Left colon (tissue), 2 donors: ENCODE results near the gene AMT. TPM values are rescaled to one million over a fixed set of nuclear protein-coding genes. Genes with fewer than 3 reads are reported as not detected.
"Not testable (repeated sequence)": the region's sequence is repeated elsewhere in the genome, so short reads cannot be mapped to it uniquely, and the experiment has no call there.

Experiments used
- ATAC-seq: fragments of 200-7000 bp; cut with Tn5 transposase; one replicate; pipeline ENCODE4 v1.9.1; 2020; ENCODE audit warnings: mild to moderate bottlenecking, moderate library complexity
- DNase-seq, 2 donors: peaks; one replicate each; pipeline ENCODE4 v3.0.0-alpha.2; 2020
- intact Hi-C, 2 donors: fragments of 100-400 bp; cut with DNase I in 1 of 2; cut with micrococcal nuclease in 1 of 2; formaldehyde crosslinking; loops; one replicate each; pipeline versions ENCODE4 v1.11.2 to v1.14.0; 2022; cut with DNase I, micrococcal nuclease
- total RNA-seq, 2 donors: library from RNA; stranded (reverse); fragmentation: NEBNext Ultra II Directional; extraction: Animal tissue kit (Norgen Biotek cat#: 25700); gene quantifications; one replicate each; pipeline ENCODE4 v1.2.1, GENCODE V29; 2021
- donor health status: DM: no; HTN: no; CAD: no.
- donor health status: DM: yes; HTN: yes; CAD: no.

The AMT gene
- total RNA-seq, 2 donors from 2014 or later, result 21.5 to 24.7 TPM

GRCh38 chr3:49434731-49435130 lies 12.5 kb upstream of the AMT start:
- intact Hi-C loops, result no loop called here
- no peak for DNase-seq
- ATAC-seq, result no peak

GRCh38 chr3:49428752-49429080 lies 6.4 kb upstream of the AMT start:
- intact Hi-C loops, result no loop called here
- DNase-seq, result no peak
- no peak for ATAC-seq

- DNase-seq (no peak), ATAC-seq (no peak)
- intact Hi-C loops, result no loop called here
Observed at GRCh38 chr3:49427586-49427985, 5.3 kb upstream of the AMT start.

GRCh38 chr3:49424816-49425215 lies 2.5 kb upstream of the AMT start:
- DNase-seq (no peak), ATAC-seq (no peak)
- intact Hi-C loops, result no loop called here

GRCh38 chr3:49421890-49422378 lies 339 bp downstream of the AMT start:
- ATAC-seq, result peak; percentile 63
- intact Hi-C loops, result no loop called here
- DNase-seq, result no peak

GRCh38 chr3:49417516-49418120 lies 4.7 kb downstream of the AMT start:
- DNase-seq (no peak), ATAC-seq (no peak)
- intact Hi-C loops, result no loop called here

- ATAC-seq (no peak), DNase-seq (no peak)
- intact Hi-C loops, result no loop called here
Observed at GRCh38 chr3:49416867-49417266, 5.4 kb downstream of the AMT start.

GRCh38 chr3:49415931-49416601 lies 6.2 kb downstream of the AMT start:
- no peak for ATAC-seq
- intact Hi-C loops, result no loop called here
- DNase-seq, result peak in 1 of 2 donors; percentile 18

- DNase-seq, result no peak
- intact Hi-C loops, result no loop called here
Observed at GRCh38 chr3:49414753-49415152, 7.5 kb downstream of the AMT start.

GRCh38 chr3:49413338-49413734 lies 8.9 kb downstream of the AMT start:
- no peak for DNase-seq
- no peak for ATAC-seq
- intact Hi-C loops, result no loop called here

More at GRCh38 chr3:49414753-49415152, 7.5 kb downstream of the AMT start:
- ATAC-seq, result no peak

- intact Hi-C loops, result no loop called here
- ATAC-seq, result peak; percentile 9
- no peak for DNase-seq
Observed at GRCh38 chr3:49412632-49413337, 9.5 kb downstream of the AMT start.

GRCh38 chr3:49411968-49412631 lies 10.2 kb downstream of the AMT start, which contains the start of the genes RHOA and TCTA:
Gene RHOA, minus strand, starts transcription at chr3:49411976. Its CDS starts 36,387 bp downstream, at chr3:49375589.
Gene TCTA, plus strand, starts transcription at chr3:49412423. Its CDS starts 4 bp downstream, at chr3:49412427.
- DNase-seq, result peak; percentile 99 to 100
- intact Hi-C loops, result no loop called here

GRCh38 chr3:49411535-49411967 lies 10.7 kb downstream of the AMT start:
- DNase-seq, result peak; percentile 44 to 75
- peak; percentile 44 for ATAC-seq

More at GRCh38 chr3:49411968-49412631, 10.2 kb downstream of the AMT start, which contains the start of the genes RHOA and TCTA:
- peak; percentile 85 for ATAC-seq

GRCh38 chr3:49410846-49411534 lies 11.3 kb downstream of the AMT start:
- intact Hi-C loops, result no loop called here
- DNase-seq, result no peak
- no peak for ATAC-seq

More at GRCh38 chr3:49411535-49411967, 10.7 kb downstream of the AMT start:
- intact Hi-C loops, result no loop called here

- ATAC-seq (no peak), DNase-seq (no peak)
- intact Hi-C loops, result no loop called here
Observed at GRCh38 chr3:49410066-49410845, 12.0 kb downstream of the AMT start.

GRCh38 chr3:49406571-49407565 lies 15.4 kb downstream of the AMT start:
- no peak for DNase-seq
- no peak for ATAC-seq
- intact Hi-C loops, result no loop called here

GRCh38 chr3:49405570-49405969 lies 16.7 kb downstream of the AMT start:
- DNase-seq, intact Hi-C loops: not testable (repeated sequence)

More at GRCh38 chr3:49405570-49405969, 16.7 kb downstream of the AMT start:
- not testable (repeated sequence) for ATAC-seq
